H9 (cell line): ENCODE results near the gene C1orf198. TPM values are rescaled to one million over a fixed set of nuclear protein-coding genes. Genes with fewer than 3 reads are reported as not detected.

Experiments used
- DNase-seq: peaks from one replicate; pipeline ENCODE4 v3.0.0-alpha.2; 2017
- H2AFZ ChIP-seq: one replicate; pipeline ENCODE4 v1.6.1; 2013; ENCODE audit warnings: mild to moderate bottlenecking, low read length, control low read depth, moderate library complexity
- H2AK5ac ChIP-seq: 2 replicates; pipeline ENCODE4 v1.6.1; 2013; ENCODE audit warnings: low read length, control low read depth, mixed read lengths; ENCODE audit not compliant: insufficient read length
- H2BK120ac ChIP-seq: one replicate; pipeline ENCODE4 v1.6.1; 2013; ENCODE audit warnings: low read depth, mild to moderate bottlenecking, low read length, control low read depth, inconsistent platforms; ENCODE audit not compliant: poor library complexity, severe bottlenecking
- H2BK12ac ChIP-seq: 2 replicates; pipeline ENCODE4 v1.6.1; 2013; ENCODE audit warnings: low read length, control low read depth, mixed read lengths, low read depth; ENCODE audit not compliant: insufficient read length
- H2BK15ac ChIP-seq: 2 replicates; pipeline ENCODE4 v1.6.1; 2013; ENCODE audit warnings: low read depth, low read length, control low read depth
- H2BK20ac ChIP-seq: one replicate; pipeline ENCODE4 v1.6.1; 2013; ENCODE audit warnings: low read depth, mild to moderate bottlenecking, low read length, control low read depth, inconsistent platforms; ENCODE audit not compliant: poor library complexity, severe bottlenecking
- H2BK5ac ChIP-seq: 2 replicates; pipeline ENCODE4 v1.6.1; 2013; ENCODE audit warnings: low read length, control low read depth, mixed read lengths; ENCODE audit not compliant: insufficient read length
- H3K14ac ChIP-seq: 2 replicates; pipeline ENCODE4 v1.6.1; 2013; ENCODE audit warnings: low read length, control low read depth; ENCODE audit not compliant: insufficient read depth
- H3K18ac ChIP-seq: 2 replicates; pipeline ENCODE4 v1.6.1; 2013; ENCODE audit warnings: low read depth, mild to moderate bottlenecking, mixed read lengths, low read length, control low read depth; ENCODE audit not compliant: insufficient read length
- H3K23ac ChIP-seq: 2 replicates; pipeline ENCODE4 v1.6.1; 2013; ENCODE audit warnings: low read length, control low read depth, mixed read lengths, low read depth; ENCODE audit not compliant: insufficient read length
- H3K23me2 ChIP-seq: 2 replicates; pipeline ENCODE4 v1.6.1; 2013; ENCODE audit warnings: low read depth, mild to moderate bottlenecking, mixed read lengths, low read length, control low read depth; ENCODE audit not compliant: insufficient read length, poor library complexity, severe bottlenecking
- H3K27ac ChIP-seq: 2 replicates; pipeline ENCODE4 v1.5.1; 2013; ENCODE audit warnings: low read length, control low read depth, mixed read lengths, low read depth; ENCODE audit not compliant: insufficient read length
- H3K27me3 ChIP-seq: 2 replicates; pipeline ENCODE4 v1.6.1; 2013; ENCODE audit warnings: low read length, control low read depth, inconsistent platforms; ENCODE audit not compliant: insufficient read depth
- H3K4ac ChIP-seq: 2 replicates; pipeline ENCODE4 v1.6.1; 2013; ENCODE audit warnings: low read depth, mild to moderate bottlenecking, control low read depth, inconsistent platforms, low read length, moderate library complexity
- H3K4me1 ChIP-seq: 2 replicates; pipeline ENCODE4 v1.6.1; 2013; ENCODE audit warnings: low read length, control low read depth, inconsistent platforms; ENCODE audit not compliant: insufficient read depth
- H3K4me2 ChIP-seq: 2 replicates; pipeline ENCODE4 v1.6.1; 2013; ENCODE audit warnings: low read length, control low read depth, mixed read lengths; ENCODE audit not compliant: insufficient read length, insufficient read depth
- H3K56ac ChIP-seq: 2 replicates; pipeline ENCODE4 v1.6.1; 2013; ENCODE audit warnings: low read depth, mild to moderate bottlenecking, mixed read lengths, low read length, control low read depth; ENCODE audit not compliant: insufficient read length
- H3K79me1 ChIP-seq: 2 replicates; pipeline ENCODE4 v1.6.1; 2013; ENCODE audit warnings: low read depth, mild to moderate bottlenecking, moderate library complexity, low read length, control low read depth, inconsistent platforms; ENCODE audit not compliant: insufficient read depth, poor library complexity, severe bottlenecking
- H3K79me2 ChIP-seq: 2 replicates; pipeline ENCODE4 v1.6.1; 2013; ENCODE audit warnings: low read length, control low read depth, inconsistent platforms; ENCODE audit not compliant: insufficient read depth
- H3K9ac ChIP-seq: 2 replicates; pipeline ENCODE4 v1.6.1; 2013; ENCODE audit warnings: low read length, control low read depth, mixed read lengths; ENCODE audit not compliant: insufficient read length; ENCODE audit errors: extremely low read depth
- H3K9me3 ChIP-seq: one replicate; pipeline ENCODE4 v1.6.1; 2013; ENCODE audit warnings: low read depth, low read length, inconsistent platforms; ENCODE audit not compliant: control insufficient read depth
- H3T11ph ChIP-seq: one replicate; pipeline ENCODE4 v1.6.1; 2013; ENCODE audit warnings: mild to moderate bottlenecking, low read length, control low read depth, inconsistent platforms
- H4K20me1 ChIP-seq: one replicate; pipeline ENCODE4 v1.6.1; 2013; ENCODE audit not compliant: control insufficient read depth, insufficient read length, insufficient read depth
- H4K5ac ChIP-seq: 2 replicates; pipeline ENCODE4 v1.6.1; 2013; ENCODE audit warnings: low read depth, mild to moderate bottlenecking, mixed read lengths, low read length, control low read depth; ENCODE audit not compliant: insufficient read length
- H4K8ac ChIP-seq: replicated peaks from 2 replicates; pipeline ENCODE4 v1.6.1; 2013; ENCODE audit warnings: low read length, control low read depth, mixed read lengths, low read depth; ENCODE audit not compliant: insufficient read length
- H4K91ac ChIP-seq: 2 replicates; pipeline ENCODE4 v1.6.1; 2013; ENCODE audit warnings: low read depth, mild to moderate bottlenecking, moderate library complexity, mixed read lengths, low read length, control low read depth; ENCODE audit not compliant: insufficient read length
- H3K27ac Mint-ChIP-seq, 3 experiments: 2 replicates in 2 of 3; 3 replicates in 1 of 3; pipeline ENCODE4 v1.8.0; 2020 to 2021; ENCODE audit warnings: mixed read lengths in 3 of 3, mild to moderate bottlenecking in 1 of 3, moderate library complexity in 1 of 3
- H3K27me3 Mint-ChIP-seq: 2 replicates; pipeline ENCODE4 v1.8.0; 2021; ENCODE audit warnings: low read depth, mild to moderate bottlenecking, moderate library complexity, mixed read lengths
- H3K36me3 Mint-ChIP-seq, 3 experiments: 2 replicates in 2 of 3; 3 replicates in 1 of 3; pipeline ENCODE4 v1.8.0; 2020 to 2021; ENCODE audit warnings: low read depth in 3 of 3, mixed read lengths in 3 of 3; ENCODE audit not compliant: insufficient read depth in 1 of 3
- H3K4me1 Mint-ChIP-seq, 2 experiments: 2 replicates each; pipeline ENCODE4 v1.8.0; 2020; ENCODE audit warnings: mixed read lengths in 2 of 2
- H3K4me3 Mint-ChIP-seq, 2 experiments: 2 replicates in 1 of 2; 3 replicates in 1 of 2; pipeline ENCODE4 v1.8.0; 2020 to 2021; ENCODE audit warnings: mild to moderate bottlenecking in 2 of 2, mixed read lengths in 2 of 2, moderate library complexity in 1 of 2
- H3K9me3 Mint-ChIP-seq, 2 experiments: 2 replicates in 1 of 2; 3 replicates in 1 of 2; pipeline ENCODE4 v1.8.0; 2020; ENCODE audit warnings: mild to moderate bottlenecking in 2 of 2, mixed read lengths in 2 of 2, moderate library complexity in 1 of 2
- WGBS: extraction: QIAGEN DNeasy Blood & Tissue Kit; methylation state at CpG from one replicate; pipeline ENCODE4 v1.1.7; 2013; ENCODE audit warnings: missing lambda C conversion rate, low lambda C conversion rate, mixed read lengths; ENCODE audit not compliant: insufficient read length; ENCODE audit errors: extremely low coverage; 5-methylcytosine and 5-hydroxymethylcytosine counted together
- total RNA-seq: library from RNA; stranded (reverse); gene quantifications from 2 replicates; pipeline ENCODE4 v1.2.1, GENCODE V29; 2021
- TF ChIP-seq, protein P1 (sequence below): fragments of 200-600 bp; sonication (generic); conservative IDR thresholded peaks from 3 replicates; pipeline ENCODE4 v1.8.0; 2021; ENCODE audit warnings: antibody characterized with exemption, mild to moderate bottlenecking

C1orf198 gene
- total RNA-seq, 1 experiment from 2014 or later = 28.9 TPM

DNA sequence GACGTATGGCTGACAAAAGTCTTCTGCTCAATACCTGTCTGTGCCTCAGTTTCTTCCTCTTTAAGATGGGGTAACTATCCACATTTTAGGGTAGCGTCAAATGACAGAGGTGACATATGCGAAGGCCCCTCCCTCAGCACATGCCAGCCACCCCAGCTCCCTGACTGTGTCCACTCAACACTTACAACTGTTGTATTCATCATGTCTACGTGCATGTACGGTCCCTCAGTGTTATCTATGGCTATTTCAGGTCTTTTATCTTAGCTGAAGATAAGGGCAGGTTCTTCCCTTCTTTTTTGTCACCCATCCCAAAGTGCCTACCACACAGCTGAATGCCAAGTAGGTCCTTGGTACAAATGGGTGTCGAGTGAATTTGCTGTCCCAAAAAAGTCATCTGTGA is 8.3 kb upstream of the C1orf198 start:
- H3K79me1 ChIP-seq = no peaks in the 10 kb centered on the region
- no peaks in the 10 kb centered on the region for H3K9me3 ChIP-seq
- H4K20me1 ChIP-seq = no peaks in the 10 kb centered on the region
- no peak overlapping the region for H4K91ac ChIP-seq
- H3K36me3 Mint-ChIP-seq = 0 out of 7 replicates have a peak, but pooled peaks cover 0 to 3% (median 0%) of the 10 kb centered on the region in 3 experiments
- no peak overlapping the region for H2AFZ ChIP-seq
- H3K4me3 Mint-ChIP-seq = no peak overlapping the region
- H3K23me2 ChIP-seq = no peaks in the 10 kb centered on the region
- no peak overlapping the region for H2BK120ac ChIP-seq
- H3K27ac ChIP-seq = no peak overlapping the region
- no peak overlapping the region for H3K27ac Mint-ChIP-seq
- H3K56ac ChIP-seq = no peak overlapping the region
- H3K23ac ChIP-seq = no peak overlapping the region
- H3K79me2 ChIP-seq = no peaks in the 10 kb centered on the region
- no peak overlapping the region for H2BK15ac ChIP-seq
- H3K4me2 ChIP-seq = no peak overlapping the region
- H3K27me3 Mint-ChIP-seq = peaks cover 29% of the 10 kb centered on the region
- TF ChIP-seq, protein P1, sequence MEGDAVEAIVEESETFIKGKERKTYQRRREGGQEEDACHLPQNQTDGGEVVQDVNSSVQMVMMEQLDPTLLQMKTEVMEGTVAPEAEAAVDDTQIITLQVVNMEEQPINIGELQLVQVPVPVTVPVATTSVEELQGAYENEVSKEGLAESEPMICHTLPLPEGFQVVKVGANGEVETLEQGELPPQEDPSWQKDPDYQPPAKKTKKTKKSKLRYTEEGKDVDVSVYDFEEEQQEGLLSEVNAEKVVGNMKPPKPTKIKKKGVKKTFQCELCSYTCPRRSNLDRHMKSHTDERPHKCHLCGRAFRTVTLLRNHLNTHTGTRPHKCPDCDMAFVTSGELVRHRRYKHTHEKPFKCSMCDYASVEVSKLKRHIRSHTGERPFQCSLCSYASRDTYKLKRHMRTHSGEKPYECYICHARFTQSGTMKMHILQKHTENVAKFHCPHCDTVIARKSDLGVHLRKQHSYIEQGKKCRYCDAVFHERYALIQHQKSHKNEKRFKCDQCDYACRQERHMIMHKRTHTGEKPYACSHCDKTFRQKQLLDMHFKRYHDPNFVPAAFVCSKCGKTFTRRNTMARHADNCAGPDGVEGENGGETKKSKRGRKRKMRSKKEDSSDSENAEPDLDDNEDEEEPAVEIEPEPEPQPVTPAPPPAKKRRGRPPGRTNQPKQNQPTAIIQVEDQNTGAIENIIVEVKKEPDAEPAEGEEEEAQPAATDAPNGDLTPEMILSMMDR = no peak
- H3T11ph ChIP-seq = no peak overlapping the region
- no CpG with 5 or more reads among the region's 6 CpGs for WGBS
- peaks cover 9 to 27% of the 10 kb centered on the region in 2 experiments for H3K4me1 Mint-ChIP-seq
- H3K4ac ChIP-seq = no peak overlapping the region
- no peaks in the 10 kb centered on the region for H3K27me3 ChIP-seq
- H3K4me1 ChIP-seq = 0 out of 2 replicates have a peak, but pooled peaks cover 2% of the 10 kb centered on the region
- H3K9ac ChIP-seq = no peak overlapping the region
- no peak overlapping the region for H2BK5ac ChIP-seq
- no peak overlapping the region for H2AK5ac ChIP-seq
- no peak overlapping the region for H3K14ac ChIP-seq
- no peak for DNase-seq
- no peaks in the 10 kb centered on the region for H3K9me3 Mint-ChIP-seq
- H2BK12ac ChIP-seq = no peak overlapping the region
- no peak overlapping the region for H3K18ac ChIP-seq
- no peak overlapping the region for H2BK20ac ChIP-seq
- no peak overlapping the region for H4K8ac ChIP-seq
- H4K5ac ChIP-seq = no peak overlapping the region
